HG02884 (cell line): ENCODE results near the gene NAT14.

Experiments
- ATAC-seq: cut with Tn5 transposase; IDR thresholded peaks from one replicate; pipeline ENCODE4 v1.9.1; 2021; ENCODE audit warnings: mild to moderate bottlenecking, moderate library complexity; ENCODE audit not compliant: unreplicated experiment

Gene NAT14

DNA sequence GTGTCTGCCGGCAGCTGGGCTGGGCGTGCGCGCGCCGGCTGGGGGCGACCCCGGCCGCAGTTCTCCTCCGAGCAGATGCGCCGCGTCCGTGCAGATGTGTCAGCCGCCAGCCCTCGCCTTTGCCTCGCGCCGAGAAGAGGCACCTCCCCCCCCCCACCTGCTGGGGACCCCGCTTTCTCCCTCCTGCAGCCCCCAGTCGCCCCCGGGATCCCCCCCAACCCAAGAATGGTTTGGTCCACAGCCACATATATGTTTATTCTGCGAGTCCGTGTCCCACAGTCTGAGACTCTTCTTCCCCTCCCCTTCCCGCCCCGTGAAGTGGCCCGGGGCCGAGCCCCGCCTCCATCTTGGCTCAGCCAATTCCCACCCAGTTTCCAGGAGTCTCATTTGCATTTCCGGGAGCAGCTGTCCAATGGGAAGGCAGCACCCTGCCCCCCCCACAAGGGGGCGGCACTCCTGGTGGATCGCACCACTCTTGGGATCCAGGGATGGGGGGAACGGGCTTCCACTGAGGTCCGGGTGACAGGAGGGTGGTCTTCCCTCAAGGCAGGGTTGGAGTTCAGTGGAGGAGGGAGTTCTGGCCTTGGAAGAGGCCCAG, 32.1 kb upstream of the NAT14 start:
- ATAC-seq: no peak

DNA sequence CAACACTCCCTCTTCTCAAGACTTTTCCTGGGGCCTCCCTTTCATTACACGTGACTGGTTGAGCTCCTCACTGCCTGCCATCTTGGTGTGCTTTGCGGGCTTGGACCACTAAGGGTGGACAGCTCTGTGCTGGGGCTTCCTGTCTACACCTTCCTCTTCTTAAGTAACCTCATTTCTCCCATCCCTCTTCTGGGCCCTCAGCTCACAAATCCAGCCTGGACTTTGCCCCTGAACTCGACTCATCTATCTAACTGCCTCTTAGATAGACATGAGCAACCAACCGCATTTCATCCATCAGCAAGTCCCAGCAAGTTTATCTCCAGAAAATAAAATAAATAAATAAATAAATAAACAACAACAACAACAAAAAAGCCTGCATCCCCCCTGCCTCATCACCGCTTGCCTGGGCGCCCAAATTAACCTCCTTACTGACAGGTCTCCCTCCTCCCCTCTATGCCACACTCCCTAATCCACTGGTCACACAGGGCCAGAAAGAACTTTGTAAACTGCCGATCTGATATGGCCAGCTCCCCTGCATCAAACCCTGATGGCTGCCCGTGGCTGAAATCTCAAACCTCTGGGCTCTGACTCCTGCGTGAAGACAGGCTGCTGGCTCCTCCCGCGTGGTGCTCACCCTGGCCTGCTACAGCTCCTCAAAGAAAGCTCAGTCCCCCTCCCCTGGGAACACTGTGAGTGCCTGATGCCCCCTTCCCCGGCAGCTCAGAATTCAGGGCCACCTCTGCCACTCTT, 31.3 kb upstream of the NAT14 start:
- no peak for ATAC-seq

DNA sequence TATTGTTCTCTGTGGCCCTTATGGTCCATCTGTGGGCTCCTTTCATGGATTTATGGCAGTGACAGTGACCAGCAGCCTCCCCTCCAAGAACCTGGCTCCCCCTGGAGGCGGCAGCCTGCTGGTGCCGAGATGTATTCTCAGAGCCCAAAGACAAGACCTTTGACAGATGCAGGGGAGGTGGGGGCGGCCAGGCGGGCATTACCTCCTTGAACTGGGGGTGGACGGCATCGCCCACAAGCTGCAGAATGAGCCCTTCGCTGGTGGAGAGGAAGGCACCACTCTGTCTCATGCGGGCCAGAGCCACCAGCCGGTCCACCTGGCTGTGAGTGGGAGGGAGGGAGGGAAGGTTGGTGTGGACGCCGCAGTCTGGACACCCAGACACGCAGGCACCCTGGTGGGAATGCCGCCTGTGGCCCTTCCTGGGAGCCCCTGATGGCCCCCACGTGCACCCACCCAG, 30.2 kb upstream of the NAT14 start:
- ATAC-seq: no peak

DNA sequence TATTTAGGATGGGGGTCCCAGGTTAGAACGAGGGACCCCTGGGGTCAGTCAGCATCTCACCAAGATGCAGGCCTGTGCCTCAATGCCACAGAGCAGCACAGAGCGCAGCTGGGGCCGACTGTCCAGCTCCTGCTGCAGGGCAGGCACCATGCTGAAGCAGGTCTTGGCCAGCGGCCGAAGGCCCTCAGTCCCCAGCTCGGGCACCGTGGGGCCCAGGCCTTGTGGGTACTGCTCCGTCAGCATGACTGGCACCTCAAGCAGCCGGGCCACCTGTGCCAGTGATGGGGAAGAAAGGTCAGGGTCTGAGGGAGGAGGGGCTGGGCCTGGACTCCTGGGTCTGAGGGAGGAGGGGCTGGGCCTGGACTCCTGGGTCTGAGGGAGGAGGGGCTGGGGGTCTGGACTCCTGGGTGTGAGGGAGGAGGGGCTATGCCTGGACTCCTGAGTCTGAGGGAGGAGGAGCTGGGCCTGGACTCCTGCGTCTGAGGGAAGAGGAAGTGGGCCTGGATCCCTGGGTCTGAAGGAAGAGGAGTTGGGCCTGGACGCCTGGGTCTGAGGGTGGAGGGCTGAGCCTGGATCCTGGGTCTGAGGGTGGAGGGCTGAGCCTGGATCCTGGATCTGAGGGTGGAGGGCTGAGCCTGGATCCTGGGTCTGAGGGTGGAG, 29.3 kb upstream of the NAT14 start:
- ATAC-seq: no peak

DNA sequence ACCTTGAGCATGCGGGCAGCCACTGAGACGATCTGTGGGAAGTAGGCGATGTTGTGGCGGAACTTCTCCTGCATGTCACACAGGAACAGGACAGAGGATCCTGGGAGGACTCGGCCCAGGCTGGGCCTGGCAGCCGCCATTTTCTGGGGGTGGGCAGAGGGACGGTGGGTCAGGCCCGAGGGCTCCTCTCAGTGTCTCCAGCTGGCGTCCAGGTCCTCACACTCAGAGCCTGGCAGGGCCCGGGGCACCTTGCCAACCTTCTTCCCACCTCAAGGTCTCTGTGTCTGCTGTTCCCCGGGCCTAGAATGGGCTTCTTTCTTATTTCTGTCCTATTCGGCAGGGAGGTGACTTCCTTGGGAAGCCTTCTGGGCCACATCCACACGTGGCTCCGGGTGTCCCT, 28.6 kb upstream of the NAT14 start:
- ATAC-seq: no peak

DNA sequence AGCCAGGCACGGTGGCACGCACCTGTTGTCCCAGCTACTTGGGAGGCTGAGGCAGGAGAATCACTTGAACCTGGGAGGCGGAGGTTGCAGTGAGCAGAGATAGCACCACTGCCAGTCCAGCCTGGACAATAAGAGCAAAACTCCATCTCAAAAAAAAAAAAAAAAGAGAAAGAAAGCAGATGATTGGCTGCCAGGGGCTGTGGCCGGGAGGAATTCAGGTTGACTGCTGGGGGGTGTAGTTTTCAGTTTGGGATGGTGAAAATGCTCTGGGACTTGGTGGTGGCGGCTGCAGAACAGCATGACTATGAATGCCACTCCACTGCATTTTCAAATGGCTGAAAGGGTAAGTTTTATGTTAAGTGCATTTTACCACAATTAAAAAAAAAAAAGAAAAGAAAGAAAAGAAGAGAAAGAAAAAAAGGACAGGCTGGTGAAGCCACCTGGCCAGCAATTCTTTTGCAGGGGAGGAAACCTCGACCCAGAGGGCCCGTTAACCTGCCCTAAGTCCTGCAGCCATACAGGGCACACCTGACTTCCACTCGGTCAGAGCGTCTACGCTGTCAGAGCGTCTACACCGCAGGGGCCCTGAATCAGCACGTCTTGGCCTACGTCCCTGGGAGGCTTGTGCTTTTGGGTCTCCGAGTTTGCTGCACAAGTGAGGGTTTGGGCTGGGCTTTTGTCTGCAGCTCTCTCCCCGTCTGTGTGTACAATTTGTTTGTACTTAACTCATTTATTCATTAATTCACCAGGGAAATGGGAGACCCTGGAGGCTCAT, 27.1 kb upstream of the NAT14 start:
- ATAC-seq: no peak

DNA sequence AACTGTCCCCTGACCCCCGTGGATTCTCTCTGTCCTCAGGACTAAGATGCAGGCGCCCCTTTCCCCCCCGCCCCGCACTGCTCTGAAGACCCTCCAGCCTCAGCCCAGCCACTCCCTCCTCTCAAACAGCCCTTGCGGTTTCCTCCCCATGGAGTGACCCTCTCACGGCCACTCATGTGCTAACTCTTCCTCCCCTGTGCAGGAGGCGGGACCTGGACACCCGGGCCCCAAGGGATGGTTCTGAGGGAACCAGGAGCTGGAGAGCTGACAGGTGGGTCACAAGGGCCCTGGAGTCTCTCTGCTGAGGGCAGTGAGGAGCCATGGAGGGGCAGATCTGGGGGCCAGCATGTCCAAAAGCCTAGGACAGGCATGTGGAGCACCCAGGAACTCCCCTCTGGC, 25.4 kb upstream of the NAT14 start:
- ATAC-seq: no peak

DNA sequence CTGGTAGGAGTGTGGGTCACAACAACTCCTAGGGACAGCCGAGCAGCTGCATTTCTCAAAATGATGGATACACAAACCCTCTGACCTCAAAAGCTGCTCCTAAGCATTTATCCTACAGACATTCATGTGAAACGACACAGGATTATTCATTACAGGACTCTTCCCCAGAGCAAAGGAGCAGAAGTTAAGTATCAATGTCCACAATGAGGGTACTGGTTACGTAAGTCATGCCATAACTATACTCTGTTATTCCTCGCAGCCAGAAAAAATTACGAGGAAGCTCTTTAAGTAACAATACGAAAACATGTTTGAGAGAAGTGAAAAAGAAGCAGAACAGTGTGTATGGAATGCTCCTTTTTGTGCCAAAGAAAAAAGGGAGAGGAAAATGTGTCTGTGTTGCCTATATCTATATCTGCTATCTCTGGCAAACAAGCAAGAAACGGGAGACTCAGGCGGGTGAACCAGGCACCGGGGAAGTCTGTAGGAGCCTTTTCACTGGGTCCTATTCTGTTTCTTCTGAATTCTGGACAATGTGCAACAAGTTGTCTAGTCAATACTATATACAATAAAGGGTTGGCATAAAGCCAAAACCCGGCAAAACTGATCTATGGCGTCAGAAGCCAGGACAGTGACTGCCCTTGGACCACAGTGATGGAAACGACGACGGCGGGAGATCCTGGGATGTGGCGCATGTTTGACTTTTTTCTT, 24.9 kb upstream of the NAT14 start:
- ATAC-seq: no peak

DNA sequence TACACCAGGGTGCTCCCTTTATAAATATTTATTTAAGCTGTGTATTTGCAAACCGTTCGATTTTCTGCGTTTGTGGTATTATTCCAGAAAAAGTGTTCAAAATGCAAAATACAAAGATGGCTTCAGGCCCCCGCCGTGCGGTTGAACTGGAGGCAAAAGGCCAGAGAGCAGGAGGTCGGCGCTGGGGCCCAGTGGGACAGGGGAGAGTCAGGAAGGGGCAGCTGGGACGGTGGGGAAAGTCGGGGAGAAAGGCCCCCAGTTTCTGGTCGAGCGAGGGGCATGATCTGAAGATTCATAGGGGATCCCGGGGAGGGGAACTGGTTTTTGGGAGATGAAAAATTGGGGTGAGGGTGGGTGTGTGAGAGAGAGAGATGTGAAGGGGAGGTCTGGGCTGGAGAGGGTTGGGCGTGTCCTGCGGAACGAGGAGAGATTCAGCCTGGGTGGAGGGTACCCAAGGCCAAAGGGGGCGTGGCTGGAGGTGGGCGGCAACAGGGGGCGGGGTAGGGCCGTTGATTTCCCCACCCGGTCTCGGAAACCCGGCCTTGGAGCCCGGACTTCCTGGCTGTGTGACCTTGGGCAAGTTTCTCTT, 24.2 kb upstream of the NAT14 start:
- ATAC-seq: no peak

DNA sequence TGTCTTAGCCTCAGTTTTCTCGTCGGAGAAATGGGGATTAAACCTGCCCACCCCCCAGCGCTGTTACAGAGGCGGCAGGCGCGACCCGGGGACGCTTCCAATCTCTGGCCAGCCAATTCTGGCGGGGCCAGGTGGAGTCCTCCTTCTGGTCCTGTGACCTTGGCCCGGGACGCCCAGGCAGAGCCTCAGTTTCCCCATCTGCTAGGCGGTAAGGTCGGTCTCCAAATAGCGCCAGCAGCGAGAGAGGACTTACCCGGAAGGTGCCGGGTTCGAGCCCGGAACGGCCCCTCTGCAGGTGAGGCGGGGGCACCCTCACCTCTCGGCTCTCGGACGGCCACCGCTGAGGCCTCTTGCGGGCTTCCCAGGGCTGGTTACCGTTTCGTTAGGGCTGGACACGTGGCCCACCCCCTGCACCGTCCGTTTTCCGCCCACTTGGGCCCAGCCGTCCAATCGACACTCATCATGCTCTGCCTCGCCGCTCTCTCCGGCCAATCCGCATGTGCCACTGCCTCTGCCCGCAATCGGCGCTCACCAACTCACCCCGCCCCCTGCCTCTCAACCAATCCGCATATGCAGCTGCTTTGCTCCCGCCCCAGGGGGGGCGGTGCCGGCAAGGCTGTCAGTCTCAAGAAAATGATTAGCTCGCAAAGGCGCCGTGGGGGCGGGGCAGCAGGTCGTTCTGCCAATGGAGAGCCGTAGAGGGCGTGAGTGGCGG, 23.6 kb upstream of the NAT14 start, which contains the start of gene ISOC2:
ISOC2 (minus strand) TSS at position 384 of the 715 bp plus-strand sequence. CDS start 5,156 bp downstream, outside the sequence.
- peak; percentile 85 for ATAC-seq

DNA sequence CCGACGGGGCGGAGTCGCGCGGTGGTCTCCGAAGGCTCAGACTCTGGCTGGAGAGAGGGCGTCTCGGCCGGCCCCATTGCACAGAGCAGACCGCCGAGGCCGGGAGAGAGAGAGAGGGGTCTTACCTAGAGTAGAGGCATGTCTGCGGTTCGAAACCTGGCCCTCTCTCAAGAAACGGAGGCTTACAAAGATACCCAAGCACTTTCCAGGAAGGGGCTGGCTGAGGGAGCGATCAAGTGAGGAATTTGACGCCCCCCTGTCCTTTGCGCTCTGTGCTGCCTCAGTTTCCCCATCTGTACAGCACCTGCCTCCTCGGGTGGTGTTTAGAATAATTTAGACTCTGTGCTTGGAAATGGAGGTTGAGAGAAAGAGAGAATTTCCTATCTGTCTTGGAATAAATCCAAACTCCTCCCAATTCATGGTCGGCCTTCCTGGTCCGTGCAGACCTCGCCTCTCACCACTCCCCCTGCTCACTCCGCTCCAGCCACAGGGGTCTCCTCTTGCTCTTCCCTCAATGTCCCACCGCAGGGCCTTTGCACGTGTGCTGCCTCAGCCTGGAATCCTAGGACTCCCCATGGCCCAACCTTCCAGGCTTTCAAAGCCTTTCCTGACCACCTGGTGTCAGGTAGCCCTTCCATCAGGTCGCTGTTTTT, 22.9 kb upstream of the NAT14 start:
- ATAC-seq: no peak

DNA sequence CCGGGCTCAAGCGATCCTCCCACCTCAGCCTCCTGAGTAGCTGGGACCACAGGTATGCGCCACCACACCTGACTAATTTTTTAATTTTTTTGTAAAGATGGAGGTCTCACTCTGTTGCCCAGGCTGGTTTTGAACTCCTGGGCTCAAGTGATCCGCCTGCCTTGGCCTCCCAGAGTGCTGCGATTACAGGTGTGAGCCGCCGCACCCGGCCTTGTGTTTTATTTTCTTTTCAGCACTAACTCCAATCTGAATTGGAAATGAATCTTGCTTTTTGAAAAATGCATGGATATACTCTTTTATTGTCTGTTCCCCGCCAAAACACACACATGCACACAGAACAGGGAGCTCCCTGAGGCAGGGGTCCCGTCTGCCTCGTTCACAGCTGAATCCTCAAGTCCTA, 22.3 kb upstream of the NAT14 start:
- ATAC-seq: no peak

DNA sequence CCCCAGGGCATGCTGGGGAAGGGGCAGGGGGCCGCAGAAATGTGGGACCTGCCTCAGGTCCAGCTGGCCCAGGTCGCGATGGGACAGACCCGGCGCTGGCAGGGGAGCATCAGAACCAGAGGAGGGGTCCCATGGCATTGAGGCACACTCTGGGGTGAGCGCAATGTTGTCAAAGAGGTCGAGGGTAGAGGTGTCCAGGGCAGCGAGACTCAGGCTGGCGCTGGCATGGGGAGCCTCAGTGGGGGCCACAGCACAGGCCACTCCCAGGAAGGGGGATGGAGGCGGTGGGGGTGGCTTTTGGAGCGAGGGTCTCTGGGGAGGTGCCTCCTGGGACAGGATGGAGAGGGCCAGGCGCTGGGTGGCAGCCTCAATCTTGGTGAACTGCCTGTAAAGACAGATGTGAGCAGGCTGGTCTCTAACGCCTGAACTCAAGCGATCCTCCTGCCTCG, 21.4 kb upstream of the NAT14 start:
- ATAC-seq: no peak

DNA sequence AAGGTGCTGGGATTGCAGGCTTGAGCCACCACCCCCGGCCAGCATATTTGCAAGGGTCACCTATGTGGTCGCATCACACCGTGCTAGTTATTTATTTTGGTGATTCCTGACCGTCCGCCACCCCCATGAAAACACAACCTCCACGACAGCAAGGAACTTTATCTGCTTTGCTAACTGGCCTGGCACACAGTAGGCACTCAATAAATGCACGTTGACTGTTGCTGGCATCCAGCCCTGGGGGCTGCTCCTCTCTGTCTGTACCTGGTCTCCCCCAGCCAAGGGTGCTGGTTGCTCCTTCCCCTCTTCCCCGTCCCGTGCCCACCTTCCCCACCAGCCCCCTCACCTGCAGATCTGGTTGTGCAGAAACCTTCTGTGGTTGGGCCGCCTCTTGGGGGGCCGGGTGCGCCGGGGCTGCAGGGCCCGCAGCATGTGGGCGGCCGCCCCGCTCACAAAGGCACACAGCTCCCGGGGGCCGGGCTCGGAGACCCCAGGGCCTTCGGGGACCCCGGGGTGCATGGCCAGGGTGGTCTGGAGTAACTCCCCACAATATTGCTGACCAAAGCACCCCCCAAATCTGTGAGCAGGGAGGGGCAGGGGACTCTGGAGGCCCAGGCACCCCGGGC, 20.8 kb upstream of the NAT14 start:
- no peak for ATAC-seq

DNA sequence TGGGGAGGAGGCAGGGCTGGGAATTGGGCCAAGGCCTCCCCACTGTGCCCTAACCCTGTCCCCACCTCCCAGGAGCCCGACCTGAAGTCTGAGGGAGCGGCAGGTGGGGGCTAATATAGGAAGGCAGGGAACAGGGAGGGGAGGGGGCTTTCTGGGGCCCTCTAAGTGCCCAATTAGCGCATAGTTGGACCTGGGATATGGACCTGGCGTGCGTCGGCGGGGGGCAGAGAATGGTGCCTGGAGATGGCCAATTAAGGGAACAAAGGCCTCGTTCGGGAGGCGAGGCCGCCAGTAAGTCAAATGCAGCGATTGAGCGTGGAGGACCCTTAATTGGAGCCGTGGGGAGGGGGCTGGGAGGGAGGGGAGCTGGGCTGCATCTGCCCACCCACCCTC, 20.3 kb upstream of the NAT14 start, which contains the start of gene C19orf85:
C19orf85 (minus strand) TSS at position 90 of the 393 bp plus-strand sequence. CDS start 197 bp downstream, outside the sequence.
- no peak for ATAC-seq

DNA sequence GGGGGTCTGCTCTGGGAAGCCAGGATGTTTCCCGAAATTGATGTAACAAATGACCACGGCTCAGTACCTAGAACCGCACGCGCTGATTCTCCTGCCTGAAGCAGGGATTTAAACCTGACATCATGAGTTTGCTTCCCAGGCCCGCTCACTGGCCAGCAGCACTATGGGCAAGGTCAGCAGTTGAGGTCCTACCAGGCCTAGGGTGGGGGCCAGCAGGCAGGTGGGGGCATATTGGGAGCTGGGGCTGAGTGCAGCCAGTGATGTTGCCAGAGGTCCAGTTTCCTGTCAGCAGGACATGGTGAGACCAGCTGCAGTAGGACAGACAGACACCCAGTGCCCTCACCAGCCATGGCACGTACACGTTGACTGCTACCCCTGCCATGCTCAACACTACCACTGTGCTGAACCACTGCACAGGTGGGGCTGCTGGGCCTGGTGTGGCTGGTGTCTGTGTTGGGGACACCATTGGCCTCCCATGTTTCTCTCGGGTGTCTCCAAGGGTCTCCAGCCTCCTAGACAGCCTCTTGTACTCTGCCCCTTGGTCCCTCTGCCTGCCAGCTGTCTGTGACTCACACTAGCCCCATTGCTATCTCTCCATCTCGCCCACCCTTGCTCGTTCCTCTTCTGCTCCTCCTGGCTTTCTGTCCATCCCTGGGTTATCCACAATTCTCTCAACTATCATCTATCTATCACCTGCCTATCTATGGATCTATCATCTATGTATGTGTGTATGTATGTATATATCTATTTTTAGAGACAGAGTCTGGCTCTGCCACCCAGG, 19.3 kb upstream of the NAT14 start:
- no peak for ATAC-seq

DNA sequence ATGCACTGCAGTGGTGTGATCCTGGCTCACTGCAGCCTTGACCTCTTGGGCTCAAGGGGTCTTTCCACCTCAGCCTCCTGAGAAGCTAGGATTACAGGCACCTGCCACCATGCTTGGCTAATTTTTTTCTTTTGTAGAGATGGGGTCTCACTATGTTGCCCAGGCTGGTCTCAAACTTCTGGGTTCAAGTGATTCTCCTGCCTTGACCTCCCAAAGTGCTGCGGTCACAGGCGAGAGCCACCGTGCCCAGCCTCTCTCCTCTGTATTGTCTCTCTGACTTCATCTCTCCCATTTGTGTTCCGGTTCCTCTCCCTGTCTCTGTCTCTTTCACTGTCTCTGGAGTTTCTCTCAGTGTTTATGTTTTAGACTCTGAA, 18.8 kb upstream of the NAT14 start:
- ATAC-seq: no peak
